LNCaP clone FGC (cell line): ENCODE data around the gene CDS2.
A peak's percentile ranks its signal among the peaks of the same experiment; 100 is the strongest.

Experiments
- DNase-seq: peaks from one replicate; pipeline ENCODE4 v3.0.0-alpha.2; 2011; ENCODE audit warnings: low read depth
- H3K4me3 ChIP-seq: 2 replicates; pipeline ENCODE4 v1.5.1; 2011; ENCODE audit warnings: mild to moderate bottlenecking, low read depth, low read length, control low read depth
- TF ChIP-seq, protein P1 (sequence below): IDR thresholded peaks from 2 replicates; pipeline ENCODE4 v1.5.1; 2012; ENCODE audit warnings: mild to moderate bottlenecking; ENCODE audit not compliant: control insufficient read depth, insufficient read depth; ENCODE audit errors: extremely low read depth

Gene CDS2

DNA sequence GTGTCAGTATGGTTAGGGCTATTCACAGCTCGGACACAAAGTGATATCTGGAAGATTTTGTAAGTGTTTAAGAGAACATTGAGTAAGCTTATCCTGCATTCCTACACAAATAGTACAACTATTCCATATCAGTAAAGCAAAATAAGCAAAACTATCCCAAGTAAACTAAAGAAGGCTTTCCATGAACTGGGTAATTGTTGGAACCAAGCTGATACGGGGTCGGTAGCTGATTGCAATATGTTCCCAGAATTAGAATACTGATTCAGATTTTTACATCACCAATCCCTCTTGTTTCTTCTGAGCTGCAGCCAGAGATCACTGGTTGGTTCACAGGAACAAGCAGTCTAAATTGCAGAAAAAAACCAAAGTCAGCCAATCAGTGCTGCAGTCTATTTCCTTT is 54.1 kb downstream of the CDS2 start:
- TF ChIP-seq, protein P1, sequence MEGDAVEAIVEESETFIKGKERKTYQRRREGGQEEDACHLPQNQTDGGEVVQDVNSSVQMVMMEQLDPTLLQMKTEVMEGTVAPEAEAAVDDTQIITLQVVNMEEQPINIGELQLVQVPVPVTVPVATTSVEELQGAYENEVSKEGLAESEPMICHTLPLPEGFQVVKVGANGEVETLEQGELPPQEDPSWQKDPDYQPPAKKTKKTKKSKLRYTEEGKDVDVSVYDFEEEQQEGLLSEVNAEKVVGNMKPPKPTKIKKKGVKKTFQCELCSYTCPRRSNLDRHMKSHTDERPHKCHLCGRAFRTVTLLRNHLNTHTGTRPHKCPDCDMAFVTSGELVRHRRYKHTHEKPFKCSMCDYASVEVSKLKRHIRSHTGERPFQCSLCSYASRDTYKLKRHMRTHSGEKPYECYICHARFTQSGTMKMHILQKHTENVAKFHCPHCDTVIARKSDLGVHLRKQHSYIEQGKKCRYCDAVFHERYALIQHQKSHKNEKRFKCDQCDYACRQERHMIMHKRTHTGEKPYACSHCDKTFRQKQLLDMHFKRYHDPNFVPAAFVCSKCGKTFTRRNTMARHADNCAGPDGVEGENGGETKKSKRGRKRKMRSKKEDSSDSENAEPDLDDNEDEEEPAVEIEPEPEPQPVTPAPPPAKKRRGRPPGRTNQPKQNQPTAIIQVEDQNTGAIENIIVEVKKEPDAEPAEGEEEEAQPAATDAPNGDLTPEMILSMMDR, result no peak
- H3K4me3 ChIP-seq, result no peak overlapping the region; the same call in 1 of the 2 replicates
- DNase-seq, result no peak

DNA sequence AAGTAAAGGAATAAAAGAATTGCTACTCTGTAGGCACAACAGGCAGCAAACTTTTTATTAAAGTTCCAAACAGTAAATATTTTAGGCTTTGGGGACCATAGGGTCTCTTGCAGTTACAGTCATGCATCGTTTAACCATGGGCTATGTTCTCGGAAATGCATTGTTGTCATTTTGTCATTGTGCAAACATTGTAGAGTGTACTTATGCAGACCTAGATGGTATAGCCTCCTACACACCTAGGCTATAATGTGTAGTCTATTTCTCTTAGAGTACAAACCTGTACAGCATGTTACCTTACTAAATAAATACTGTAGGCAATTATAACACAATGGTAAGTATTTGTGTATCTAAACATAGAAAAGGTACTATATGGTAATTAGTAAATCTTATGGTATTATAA is 54.7 kb downstream of the CDS2 start:
- H3K4me3 ChIP-seq, result peak overlapping the region; percentile 17; the same call in 1 of the 2 replicates
- peak; percentile 22 for DNase-seq
- TF ChIP-seq, protein P1, result no peak

DNA sequence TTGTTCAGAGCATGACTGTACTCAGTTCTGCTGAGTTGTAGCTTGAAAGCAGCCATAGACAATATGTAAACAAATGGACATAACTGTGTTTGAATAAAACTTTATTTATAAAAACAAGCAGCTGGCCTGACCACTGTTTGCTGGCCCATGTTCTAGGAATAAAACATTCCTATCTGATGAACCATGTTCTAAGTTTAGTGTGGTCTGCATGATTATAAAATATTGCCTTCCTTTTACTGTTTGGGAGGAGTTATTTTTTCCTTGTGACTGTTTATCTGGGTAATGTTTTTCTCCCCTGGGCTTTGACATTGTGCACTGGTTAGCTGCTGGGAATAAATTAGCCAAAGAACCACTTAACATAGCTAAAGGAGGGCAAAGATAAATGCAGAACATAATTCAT is 55.1 kb downstream of the CDS2 start:
- TF ChIP-seq, protein P1, result no peak
- DNase-seq, result peak; percentile 36
- peak overlapping the region; percentile 17; the same call in 1 of the 2 replicates for H3K4me3 ChIP-seq

DNA sequence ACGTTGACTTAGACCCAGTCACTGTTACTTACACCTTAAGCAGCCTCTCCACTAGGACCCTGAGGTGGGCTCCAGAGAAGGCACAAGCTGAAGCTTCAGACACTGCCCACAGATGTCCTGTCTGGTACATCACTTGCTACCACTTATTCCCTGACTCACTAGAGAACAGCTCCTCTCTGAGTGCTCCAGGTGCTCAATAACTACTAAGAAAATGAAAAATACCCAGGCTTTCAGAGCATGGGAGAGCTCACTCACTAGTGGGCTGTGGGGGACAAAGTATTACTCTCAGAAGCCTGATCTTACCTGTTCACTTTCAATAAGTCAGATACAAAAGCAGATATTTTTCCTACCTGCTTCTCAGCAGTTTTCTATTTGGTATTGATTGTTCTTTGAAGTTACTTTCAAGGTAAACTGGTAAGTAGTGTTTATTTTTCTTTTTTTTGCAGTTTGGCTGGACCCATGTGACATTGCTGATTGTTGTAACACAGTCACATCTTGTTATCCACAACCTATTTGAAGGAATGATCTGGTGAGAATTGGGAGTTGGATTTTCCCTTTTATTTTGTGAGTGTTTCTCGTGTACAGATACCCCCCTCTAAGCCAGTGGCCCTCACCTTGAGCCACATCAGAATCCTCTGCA is 55.9 kb downstream of the CDS2 start:
- no peak for DNase-seq
- TF ChIP-seq, protein P1, result no peak
- H3K4me3 ChIP-seq, result no peak overlapping the region

DNA sequence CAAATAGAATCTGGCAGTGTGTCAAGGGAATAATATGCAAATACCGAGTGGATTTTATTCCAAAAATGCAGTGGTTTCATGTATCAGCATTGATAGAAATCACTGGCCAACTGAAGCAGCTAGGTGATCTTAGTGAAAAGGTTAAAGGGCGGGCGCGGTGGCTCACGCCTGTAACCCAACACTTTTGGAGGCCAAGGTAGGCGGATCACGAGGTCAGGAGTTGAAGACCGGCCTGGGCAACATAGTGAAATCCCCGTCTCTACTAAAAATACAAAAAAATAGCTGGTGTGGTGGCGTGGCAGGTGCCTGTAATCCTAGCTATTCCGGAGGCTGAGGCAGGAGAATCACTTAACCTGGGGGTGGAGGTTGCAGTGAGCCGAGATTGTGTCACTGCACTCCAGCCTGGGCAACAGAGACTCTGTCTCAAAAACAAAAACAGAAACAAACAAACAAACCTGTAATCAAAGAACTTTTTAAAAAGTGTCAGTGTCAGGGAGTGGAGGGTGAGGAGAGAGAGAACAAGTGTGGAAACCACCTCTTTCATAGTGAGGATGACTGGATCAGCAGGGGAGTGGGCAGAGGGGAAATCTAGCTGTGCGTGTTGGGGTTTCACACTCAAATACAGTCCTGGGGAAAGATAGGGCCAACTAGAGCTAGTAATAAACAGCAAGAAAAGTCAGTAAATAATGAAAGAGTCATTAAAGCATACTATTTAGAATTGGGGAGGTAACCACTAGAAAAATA is 57.1 kb downstream of the CDS2 start:
- DNase-seq, result no peak
- no peak overlapping the region for H3K4me3 ChIP-seq
- TF ChIP-seq, protein P1, result no peak

DNA sequence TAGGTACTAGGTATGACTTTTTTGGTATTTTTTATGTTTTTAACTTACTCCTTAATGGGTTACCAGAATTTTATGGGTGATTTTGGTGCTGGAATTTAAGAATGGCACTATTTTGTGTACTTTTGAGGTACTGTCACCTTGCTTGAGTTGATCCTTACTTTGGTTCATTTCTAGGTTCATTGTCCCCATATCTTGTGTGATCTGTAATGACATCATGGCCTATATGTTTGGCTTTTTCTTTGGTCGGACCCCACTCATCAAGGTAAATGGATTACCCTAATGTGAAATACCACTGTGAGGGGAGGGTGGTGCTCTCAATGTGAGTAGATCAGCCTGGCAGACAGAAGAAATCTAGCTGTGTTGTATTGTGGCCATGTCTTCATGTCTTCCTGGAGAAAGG is 57.9 kb downstream of the CDS2 start:
- TF ChIP-seq, protein P1, result no peak
- DNase-seq, result no peak

More for the DNA sequence above, 57.9 kb downstream of the CDS2 start:
- H3K4me3 ChIP-seq, result no peak overlapping the region
